ENCODE results near the gene PPP2R5A. TPM values are rescaled to one million over a fixed set of nuclear protein-coding genes. Genes with fewer than 3 reads are reported as not detected.

The PPP2R5A gene
- total and polyA plus RNA-seq, 2 of the 13 experiments (the other 11 are each of a cell fraction or from before 2014, with no cell fraction given), result 22.0 to 31.4 TPM

DNA sequence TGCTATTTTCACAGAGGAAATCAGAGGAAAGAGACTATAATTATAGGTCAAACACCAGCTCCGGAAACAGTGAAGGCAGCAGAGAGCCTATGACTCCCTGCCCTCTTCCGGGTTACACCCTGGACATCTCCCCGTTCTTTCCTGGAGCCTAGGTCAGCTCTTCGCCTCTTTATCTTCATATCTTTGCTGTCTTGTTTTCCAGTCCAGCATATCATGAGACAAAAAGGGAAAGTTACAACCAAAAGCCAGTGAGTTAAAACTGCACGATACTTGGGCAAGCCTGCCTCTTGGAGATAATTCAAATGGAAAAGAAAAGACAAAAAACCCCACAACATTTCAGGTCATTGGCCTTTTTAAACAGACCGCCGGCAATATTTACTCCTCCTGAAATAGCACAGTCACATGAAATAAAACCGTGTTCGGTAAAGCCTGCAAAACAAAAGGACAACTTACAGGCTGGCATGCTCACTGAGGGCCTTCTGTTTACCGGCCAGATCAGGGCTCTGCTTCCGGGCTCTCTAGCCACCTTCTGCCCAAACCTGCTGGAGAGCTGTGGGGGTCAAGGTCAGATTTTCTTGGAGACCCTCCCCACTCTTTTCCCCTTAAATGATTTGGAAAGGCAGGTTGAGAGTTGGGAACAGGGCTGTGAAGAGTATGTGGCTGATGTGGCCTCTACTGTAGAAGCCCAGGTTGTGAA, 42.8 kb upstream of the PPP2R5A start (continued):
- TF ChIP-seq, protein P1, sequence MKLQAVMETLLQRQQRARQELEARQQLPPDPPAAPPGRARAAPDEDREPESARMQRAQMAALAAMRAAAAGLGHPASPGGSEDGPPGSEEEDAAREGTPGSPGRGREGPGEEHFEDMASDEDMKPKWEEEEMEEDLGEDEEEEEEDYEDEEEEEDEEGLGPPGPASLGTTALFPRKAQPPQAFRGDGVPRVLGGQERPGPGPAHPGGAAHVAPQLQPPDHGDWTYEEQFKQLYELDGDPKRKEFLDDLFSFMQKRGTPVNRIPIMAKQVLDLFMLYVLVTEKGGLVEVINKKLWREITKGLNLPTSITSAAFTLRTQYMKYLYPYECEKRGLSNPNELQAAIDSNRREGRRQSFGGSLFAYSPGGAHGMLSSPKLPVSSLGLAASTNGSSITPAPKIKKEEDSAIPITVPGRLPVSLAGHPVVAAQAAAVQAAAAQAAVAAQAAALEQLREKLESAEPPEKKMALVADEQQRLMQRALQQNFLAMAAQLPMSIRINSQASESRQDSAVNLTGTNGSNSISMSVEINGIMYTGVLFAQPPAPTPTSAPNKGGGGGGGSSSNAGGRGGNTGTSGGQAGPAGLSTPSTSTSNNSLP (IDR thresholded peaks at IDR 0.05; ENCODE audit: low read depth, low read length), result no peak
- TF ChIP-seq AKAP8 (CRISPR knock-in tag; IDR thresholded peaks at IDR 0.05) (no peak), ASH2L (IDR thresholded peaks at IDR 0.05; ENCODE audit: insufficient read length, low read depth, low read length) (peak; percentile 66), MYNN (CRISPR knock-in tag; IDR thresholded peaks at IDR 0.05; ENCODE audit: low read depth) (no peak), ZNF230 (CRISPR knock-in tag; IDR thresholded peaks at IDR 0.05) (no peak), ZFP36L1 (CRISPR knock-in tag; IDR thresholded peaks at IDR 0.05) (no peak), AGO2 (optimal IDR thresholded peaks at IDR 0.05; ENCODE audit: low read depth, low read length) (no peak), TARDBP (CRISPR knock-in tag; IDR thresholded peaks at IDR 0.05) (0 out of 2 replicates have a peak, but pooled peaks have one; percentile 53), NFKB2 (CRISPR knock-in tag; IDR thresholded peaks at IDR 0.05; ENCODE audit: borderline replicate concordance) (no peak), HNRNPL (IDR thresholded peaks at IDR 0.05; ENCODE audit: low read depth, low read length) (0 out of 2 replicates have a peak, but pooled peaks have one; percentile 36), ISX (CRISPR knock-in tag; conservative IDR thresholded peaks at IDR 0.05) (no peak), ZNF256 (CRISPR knock-in tag; conservative IDR thresholded peaks at IDR 0.05) (no peak), PCBP2 (optimal IDR thresholded peaks at IDR 0.05; ENCODE audit: low read depth, low read length, poor library complexity, severe bottlenecking) (no peak), MTA1 (CRISPR knock-in tag; IDR thresholded peaks at IDR 0.05; ENCODE audit: borderline replicate concordance) (no peak), POLR2A (IDR thresholded peaks at IDR 0.05; ENCODE audit: insufficient read depth in 1 of 2, low read depth in 2 of 2, low read length in 2 of 2) (peak in 1 of 2 experiments; percentile 11; a peak in 1 of 4 replicates), SETDB1 (CRISPR knock-in tag; IDR thresholded peaks at IDR 0.05; ENCODE audit: borderline replicate concordance) (no peak), ZNF383 (CRISPR knock-in tag; IDR thresholded peaks at IDR 0.05; ENCODE audit: borderline replicate concordance) (no peak), ZNF674 (CRISPR knock-in tag; IDR thresholded peaks at IDR 0.05; ENCODE audit: low read depth) (no peak), KDM2A (CRISPR knock-in tag; IDR thresholded peaks at IDR 0.05; ENCODE audit: borderline replicate concordance, low read depth) (no peak; the same call in 1 of the 2 replicates), PCBP1 (IDR thresholded peaks at IDR 0.05; ENCODE audit: borderline replicate concordance, low read depth, low read length) (no peak), ZSCAN30 (CRISPR knock-in tag; IDR thresholded peaks at IDR 0.05) (no peak), MAFK (conservative IDR thresholded peaks at IDR 0.05 in 1 of 2, IDR thresholded peaks at IDR 0.05 in 1 of 2; ENCODE audit: low read length in 2 of 2) (no peak), GLI4 (CRISPR knock-in tag; IDR thresholded peaks at IDR 0.05; ENCODE audit: borderline replicate concordance) (no peak)
- TF ChIP-seq, protein P2, sequence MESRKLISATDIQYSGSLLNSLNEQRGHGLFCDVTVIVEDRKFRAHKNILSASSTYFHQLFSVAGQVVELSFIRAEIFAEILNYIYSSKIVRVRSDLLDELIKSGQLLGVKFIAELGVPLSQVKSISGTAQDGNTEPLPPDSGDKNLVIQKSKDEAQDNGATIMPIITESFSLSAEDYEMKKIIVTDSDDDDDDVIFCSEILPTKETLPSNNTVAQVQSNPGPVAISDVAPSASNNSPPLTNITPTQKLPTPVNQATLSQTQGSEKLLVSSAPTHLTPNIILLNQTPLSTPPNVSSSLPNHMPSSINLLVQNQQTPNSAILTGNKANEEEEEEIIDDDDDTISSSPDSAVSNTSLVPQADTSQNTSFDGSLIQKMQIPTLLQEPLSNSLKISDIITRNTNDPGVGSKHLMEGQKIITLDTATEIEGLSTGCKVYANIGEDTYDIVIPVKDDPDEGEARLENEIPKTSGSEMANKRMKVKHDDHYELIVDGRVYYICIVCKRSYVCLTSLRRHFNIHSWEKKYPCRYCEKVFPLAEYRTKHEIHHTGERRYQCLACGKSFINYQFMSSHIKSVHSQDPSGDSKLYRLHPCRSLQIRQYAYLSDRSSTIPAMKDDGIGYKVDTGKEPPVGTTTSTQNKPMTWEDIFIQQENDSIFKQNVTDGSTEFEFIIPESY (CRISPR knock-in tag; IDR thresholded peaks at IDR 0.05), result no peak
- TF ChIP-seq, protein P3, sequence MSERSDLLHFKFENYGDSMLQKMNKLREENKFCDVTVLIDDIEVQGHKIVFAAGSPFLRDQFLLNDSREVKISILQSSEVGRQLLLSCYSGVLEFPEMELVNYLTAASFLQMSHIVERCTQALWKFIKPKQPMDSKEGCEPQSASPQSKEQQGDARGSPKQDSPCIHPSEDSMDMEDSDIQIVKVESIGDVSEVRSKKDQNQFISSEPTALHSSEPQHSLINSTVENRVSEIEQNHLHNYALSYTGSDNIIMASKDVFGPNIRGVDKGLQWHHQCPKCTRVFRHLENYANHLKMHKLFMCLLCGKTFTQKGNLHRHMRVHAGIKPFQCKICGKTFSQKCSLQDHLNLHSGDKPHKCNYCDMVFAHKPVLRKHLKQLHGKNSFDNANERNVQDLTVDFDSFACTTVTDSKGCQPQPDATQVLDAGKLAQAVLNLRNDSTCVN (CRISPR knock-in tag; IDR thresholded peaks at IDR 0.05; ENCODE audit: borderline replicate concordance), result peak; percentile 26; the same call in 1 of the 2 replicates

All from HepG2 (cell line).